SK-N-SH (cell line): ENCODE results near the gene LEPROT. TPM values are rescaled to one million over a fixed set of nuclear protein-coding genes. Genes with fewer than 3 reads are reported as not detected.

Source experiments
- CTCF ChIA-PET: fragments of 300-600, 350-600 bp; formaldehyde crosslinking; extraction: SDS; loops from one replicate; lab custom pipeline; 2021; lab: Yijun Ruan, JAX
- POLR2A ChIA-PET: fragments of 350-600 bp; sonication (Branson Sonifier 250); formaldehyde crosslinking; extraction: SDS; loops from one replicate; lab custom pipeline; 2020; ENCODE audit warnings: antibody characterized with exemption, inconsistent platforms; lab: Yijun Ruan, JAX
- DNase-seq: peaks from one replicate; pipeline ENCODE4 v3.0.0; 2012
- H2AFZ ChIP-seq: fragments of 200-600 bp; sonication (generic); 2 replicates; pipeline ENCODE4 v1.8.1; 2016; ENCODE audit warnings: antibody characterized with exemption, mild to moderate bottlenecking, low read depth
- H3F3A ChIP-seq: fragments of 200-600 bp; sonication (generic); replicated peaks from 2 replicates; pipeline ENCODE3; 2016; ENCODE audit warnings: antibody characterized with exemption, mild to moderate bottlenecking; ENCODE audit not compliant: insufficient read depth
- H3K27ac ChIP-seq, 2 experiments: fragments of 200-500 bp in 1 of 2; fragments of 200-600 bp in 1 of 2; sonication (Bioruptor generic) in 1 of 2; sonication (generic), shearing (Covaris generic) in 1 of 2; 2 replicates each; pipeline versions ENCODE4 v1.5.1 to v1.6.1; 2014 to 2016; ENCODE audit warnings: low read depth in 2 of 2, inconsistent platforms in 1 of 2, low read length in 1 of 2, mild to moderate bottlenecking in 1 of 2, mixed read lengths in 1 of 2
- H3K27me3 ChIP-seq: fragments of 200-600 bp; sonication (generic), shearing (Covaris generic); 2 replicates; pipeline ENCODE4 v1.6.1; 2016; ENCODE audit warnings: mixed run types; ENCODE audit not compliant: insufficient read depth
- H3K36me3 ChIP-seq, 2 experiments: fragments of 200-500 bp in 1 of 2; fragments of 200-600 bp in 1 of 2; sonication (Bioruptor generic) in 1 of 2; sonication (generic) in 1 of 2; replicated peaks in 1 of 2; 2 replicates each; pipeline versions ENCODE3 to v1.5.1; 2014 to 2016; ENCODE audit warnings: low read length in 1 of 2, mild to moderate bottlenecking in 1 of 2; ENCODE audit not compliant: insufficient read depth in 2 of 2, control insufficient read depth in 1 of 2
- H3K4me1 ChIP-seq, 2 experiments: fragments of 200-500 bp in 1 of 2; fragments of 200-600 bp in 1 of 2; sonication (Bioruptor generic) in 1 of 2; sonication (generic), shearing (Covaris generic) in 1 of 2; 2 replicates each; pipeline versions ENCODE4 v1.5.1 to v1.6.1; 2014 to 2016; ENCODE audit warnings: low read depth in 1 of 2, low read length in 1 of 2, mixed run types in 1 of 2; ENCODE audit not compliant: insufficient read depth in 2 of 2, control insufficient read depth in 1 of 2
- H3K4me2 ChIP-seq: fragments of 200-600 bp; sonication (generic), shearing (Covaris generic); 2 replicates; pipeline ENCODE4 v1.6.1; 2017; ENCODE audit warnings: mixed run types
- H3K4me3 ChIP-seq, 2 experiments: fragments of 200-500 bp in 1 of 2; fragments of 200-600 bp in 1 of 2; sonication (Bioruptor generic) in 1 of 2; sonication (generic), shearing (Covaris generic) in 1 of 2; 2 replicates each; pipeline versions ENCODE4 v1.5.1 to v1.8.1; 2014 to 2016; ENCODE audit warnings: low read depth in 2 of 2, inconsistent platforms in 1 of 2, low read length in 1 of 2, mild to moderate bottlenecking in 1 of 2, mixed read lengths in 1 of 2, moderate library complexity in 1 of 2
- H3K79me2 ChIP-seq: fragments of 200-600 bp; sonication (generic); 2 replicates; pipeline ENCODE4 v1.8.1; 2017; ENCODE audit warnings: mild to moderate bottlenecking; ENCODE audit not compliant: insufficient read depth
- H3K9ac ChIP-seq: fragments of 200-600 bp; sonication (generic); 2 replicates; pipeline ENCODE4 v1.6.1; 2017; ENCODE audit warnings: mixed run types
- H3K9me2 ChIP-seq: fragments of 200-600 bp; sonication (generic); 2 replicates; pipeline ENCODE4 v1.6.1; 2017; ENCODE audit warnings: mixed run types
- H3K9me3 ChIP-seq: fragments of 200-600 bp; sonication (generic); 2 replicates; pipeline ENCODE4 v1.6.1; 2017; ENCODE audit warnings: mixed run types, mild to moderate bottlenecking, moderate library complexity
- H4K20me1 ChIP-seq: fragments of 200-600 bp; sonication (generic); 2 replicates; pipeline ENCODE4 v1.6.1; 2017; ENCODE audit warnings: mild to moderate bottlenecking, mixed run types; ENCODE audit not compliant: insufficient read depth
- CHD2 ChIP-seq: fragments of 150-350 bp; IDR thresholded peaks from 2 replicates; pipeline ENCODE4 v1.6.1; 2018; ENCODE audit warnings: low read length; ENCODE audit not compliant: partially characterized antibody
- CTCF ChIP-seq: fragments of 200-600 bp; sonication (generic); IDR thresholded peaks from 2 replicates; pipeline ENCODE4 v1.6.1; 2017; ENCODE audit warnings: antibody characterized with exemption, mild to moderate bottlenecking, moderate library complexity
- ELF1 ChIP-seq: IDR thresholded peaks from 2 replicates; pipeline ENCODE4 v1.4.0; 2012
- EP300 ChIP-seq, 2 experiments: IDR thresholded peaks; 2 replicates each; pipeline versions ENCODE4 v1.4.0 to v1.6.1; 2012; ENCODE audit warnings: borderline replicate concordance in 1 of 2, low read depth in 1 of 2, low read length in 1 of 2
- FOSL2 ChIP-seq: IDR thresholded peaks from 2 replicates; pipeline ENCODE4 v1.4.0; 2012; ENCODE audit warnings: low read depth, mild to moderate bottlenecking, moderate library complexity, borderline replicate concordance
- FOXM1 ChIP-seq: IDR thresholded peaks from 2 replicates; pipeline ENCODE4 v1.4.0; 2012; ENCODE audit warnings: low read depth, mild to moderate bottlenecking
- GABPA ChIP-seq: IDR thresholded peaks from 2 replicates; pipeline ENCODE4 v1.4.0; 2012; ENCODE audit warnings: low read depth, mild to moderate bottlenecking
- GATA2 ChIP-seq: sonication (generic); formaldehyde crosslinking; IDR thresholded peaks from 2 replicates; pipeline ENCODE4 v1.5.0; 2020; ENCODE audit warnings: mild to moderate bottlenecking, missing genetic modification reagents
- IRF3 ChIP-seq: fragments of 150-350 bp; IDR thresholded peaks from 2 replicates; pipeline ENCODE4 v1.6.1; 2016; ENCODE audit warnings: mild to moderate bottlenecking, low read depth, low read length
- JUND ChIP-seq: IDR thresholded peaks from 2 replicates; pipeline ENCODE4 v1.4.0; 2012
- MAX ChIP-seq: IDR thresholded peaks from 2 replicates; pipeline ENCODE4 v1.4.0; 2012; ENCODE audit warnings: low read depth
- MEF2A ChIP-seq: IDR thresholded peaks from 2 replicates; pipeline ENCODE4 v1.4.0; 2012; ENCODE audit warnings: low read depth, borderline replicate concordance
- NFIC ChIP-seq: IDR thresholded peaks from 2 replicates; pipeline ENCODE4 v1.4.0; 2012; ENCODE audit warnings: borderline replicate concordance
- NRF1 ChIP-seq: IDR thresholded peaks from 2 replicates; pipeline ENCODE4 v1.6.1; 2012; ENCODE audit warnings: low read depth, mild to moderate bottlenecking, low read length
- POLR2AphosphoS5 ChIP-seq: IDR thresholded peaks from 2 replicates; pipeline ENCODE4 v1.6.1; 2012; ENCODE audit warnings: low read depth, low read length
- RAD21 ChIP-seq: IDR thresholded peaks from 2 replicates; pipeline ENCODE4 v1.6.1; 2012; ENCODE audit warnings: mild to moderate bottlenecking, low read length
- RXRA ChIP-seq: IDR thresholded peaks from 2 replicates; pipeline ENCODE4 v1.4.0; 2012; ENCODE audit warnings: low read depth, mild to moderate bottlenecking, borderline replicate concordance
- SIN3A ChIP-seq: IDR thresholded peaks from 2 replicates; pipeline ENCODE4 v1.6.1; 2012; ENCODE audit warnings: low read depth, mild to moderate bottlenecking, low read length, moderate library complexity, borderline replicate concordance
- SMC3 ChIP-seq: IDR thresholded peaks from 2 replicates; pipeline ENCODE4 v1.6.1; 2012; ENCODE audit warnings: low read depth, low read length, improper control_type of control experiment
- TAF1 ChIP-seq: IDR thresholded peaks from 2 replicates; pipeline ENCODE4 v1.6.1; 2012; ENCODE audit warnings: low read depth, mild to moderate bottlenecking, low read length, moderate library complexity, borderline replicate concordance
- TCF12 ChIP-seq: IDR thresholded peaks from 2 replicates; pipeline ENCODE4 v1.4.0; 2012
- YY1 ChIP-seq: IDR thresholded peaks from 2 replicates; pipeline ENCODE4 v1.4.0; 2012; ENCODE audit warnings: low read depth, mild to moderate bottlenecking
- ZBTB33 ChIP-seq: IDR thresholded peaks from 2 replicates; pipeline ENCODE4 v1.4.0; 2012; ENCODE audit warnings: low read depth, borderline replicate concordance
- WGBS: methylation state at CpG from one replicate; pipeline ENCODE4 v1.1.6; 2017; ENCODE audit warnings: low lambda C conversion rate; 5-methylcytosine and 5-hydroxymethylcytosine counted together
- polyA plus RNA-seq, 3 experiments: library from polyadenylated mRNA; depleted of rRNA; stranded (reverse); fragments of >200 nt; gene quantifications; 2 replicates each; pipeline ENCODE4 v1.2.3, GENCODE V29; 2012

Gene LEPROT
- polyA plus RNA-seq (2012; rRNA removed) = 38.9 and 69.3 TPM in 2 replicates
- polyA plus RNA-seq (2012; cell fraction: cytosol; rRNA removed) = 54.9 and 57.5 TPM in 2 replicates
- polyA plus RNA-seq (2012; cell fraction: nucleus; rRNA removed) = 19.8 and 51.3 TPM in 2 replicates

GRCh38 chr1:65420590-65421350 lies at the start of gene LEPROT, which contains the start of gene LEPR:
Gene LEPROT, plus strand, starts transcription at chr1:65420668. Its CDS starts 57 bp downstream, at chr1:65420725.
Gene LEPR, plus strand, starts transcription at chr1:65420668. Its CDS starts 144,898 bp downstream, at chr1:65565566.
- ChIA-PET POLR2A (interaction anchor here (0.6 to 1.7 kb wide), 6 partner anchors 9 to 425 kb away, joined by 3 to 9 read pairs (median 4); partner anchors contain the start of gene DNAJC6), CTCF (interaction anchor here (0.7 to 2.4 kb wide), 4 partner anchors 10 to 184 kb away, joined by 3 to 10 read pairs (median 4); no protein-coding TSS in a partner anchor)
- peak within 1 kb of the TSS; percentile 88 for H3K4me2 ChIP-seq
- peak within 1 kb of the TSS; percentile 95 to 97 for H3K27ac ChIP-seq
- H3K27me3 ChIP-seq = no peaks in the 10 kb centered on the region
- peaks cover 6% of the 10 kb centered on the region in 2 experiments for H3K36me3 ChIP-seq
- H3K9me2 ChIP-seq = no peaks in the 10 kb centered on the region
- H3K9me3 ChIP-seq = no peaks in the 10 kb centered on the region
- WGBS = under 1% methylated on average over 17 of the region's 60 CpGs
- peaks cover 6% of the 10 kb centered on the region; the same call in 1 of the 2 replicates for H4K20me1 ChIP-seq
- H3K4me3 ChIP-seq = peak within 1 kb of the TSS; percentile 84 to 95
- H3K9ac ChIP-seq = peak within 1 kb of the TSS; percentile 92
- H3K79me2 ChIP-seq = peaks cover 48% of the 10 kb centered on the region
- H2AFZ ChIP-seq = peak within 1 kb of the TSS; percentile 97
- no peak for DNase-seq
- H3K4me1 ChIP-seq = peaks cover 13 to 23% of the 10 kb centered on the region in 2 experiments
- peaks cover 41% of the 10 kb centered on the region for H3F3A ChIP-seq
- TF ChIP-seq TAF1 = peak; percentile 72; the same call in 1 of the 2 replicates
- no peak for TF ChIP-seq ZBTB33
- no peak for TF ChIP-seq FOXM1
- peak; percentile 8 for TF ChIP-seq MAX
- TF ChIP-seq POLR2AphosphoS5 = peak; percentile 85
- no peak for TF ChIP-seq JUND
- TF ChIP-seq NFIC = peak; percentile 59
- TF ChIP-seq YY1 = peak; percentile 90
- peak; percentile 51; the same call in 1 of the 2 replicates for TF ChIP-seq SIN3A
- TF ChIP-seq RAD21 = no peak
- TF ChIP-seq ELF1 = peak; percentile 88
- TF ChIP-seq GATA2 (CRISPR knock-in tag) = no peak
- peak; percentile 73 for TF ChIP-seq GABPA

- Histone ChIP-seq H3K27me3 (no peaks in the 10 kb centered on the region), H3K4me1 (no peaks in the 10 kb centered on the region), H3K4me2 (no peak overlapping the region), H3K9ac (no peak overlapping the region), H3K9me2 (no peaks in the 10 kb centered on the region), H3K36me3 (peaks cover 0 to 5% of the 10 kb centered on the region in 2 experiments), H3K4me3 (no peak overlapping the region), H3K9me3 (no peaks in the 10 kb centered on the region), H3K27ac (no peak overlapping the region), H2AFZ (no peak overlapping the region), H3F3A (no peaks in the 10 kb centered on the region), H3K79me2 (no peaks in the 10 kb centered on the region), H4K20me1 (no peaks in the 10 kb centered on the region)
- WGBS = 88% methylated on average over 3 of the region's 3 CpGs
- no peak for DNase-seq
- ChIA-PET CTCF (no interaction called here), POLR2A (no interaction called here)
- no peak for TF ChIP-seq CHD2
- TF ChIP-seq TCF12 = no peak
- no peak for TF ChIP-seq JUND
- no peak for TF ChIP-seq CTCF
- TF ChIP-seq ELF1 = no peak
- no peak for TF ChIP-seq EP300 (IDR thresholded peaks at IDR 0.05; ENCODE audit: borderline replicate concordance in 1 of 2, low read depth in 1 of 2, low read length in 1 of 2)
- TF ChIP-seq MEF2A = no peak
- TF ChIP-seq RXRA = no peak
- no peak for TF ChIP-seq SMC3
- no peak for TF ChIP-seq NRF1
- TF ChIP-seq SIN3A = no peak
- TF ChIP-seq POLR2AphosphoS5 = no peak
- TF ChIP-seq FOSL2 = no peak
- TF ChIP-seq NFIC = no peak
- no peak for TF ChIP-seq IRF3
- no peak for TF ChIP-seq TAF1
Measured at GRCh38 chr1:65371544-65371943, 48.9 kb upstream of the LEPROT start.
